Testis (tissue), 2 donors: ENCODE data around the gene SDC3.

Experiments
- POLR2A ChIP-seq: fragments of 450-650 bp; IDR thresholded peaks from one replicate; pipeline ENCODE4 v1.6.1; 2017; ENCODE audit warnings: antibody characterized with exemption, mild to moderate bottlenecking, moderate library complexity
- TF ChIP-seq, protein P1 (sequence below), 3 experiments: fragments of 450-650 bp in 2 of 3; fragments of 200-600 bp in 1 of 3; sonication (generic) in 1 of 3; IDR thresholded peaks; one replicate each; pipeline ENCODE4 v1.5.1; 2016 to 2019; ENCODE audit warnings: antibody characterized with exemption in 3 of 3, mild to moderate bottlenecking in 2 of 3, moderate library complexity in 1 of 3

DNA sequence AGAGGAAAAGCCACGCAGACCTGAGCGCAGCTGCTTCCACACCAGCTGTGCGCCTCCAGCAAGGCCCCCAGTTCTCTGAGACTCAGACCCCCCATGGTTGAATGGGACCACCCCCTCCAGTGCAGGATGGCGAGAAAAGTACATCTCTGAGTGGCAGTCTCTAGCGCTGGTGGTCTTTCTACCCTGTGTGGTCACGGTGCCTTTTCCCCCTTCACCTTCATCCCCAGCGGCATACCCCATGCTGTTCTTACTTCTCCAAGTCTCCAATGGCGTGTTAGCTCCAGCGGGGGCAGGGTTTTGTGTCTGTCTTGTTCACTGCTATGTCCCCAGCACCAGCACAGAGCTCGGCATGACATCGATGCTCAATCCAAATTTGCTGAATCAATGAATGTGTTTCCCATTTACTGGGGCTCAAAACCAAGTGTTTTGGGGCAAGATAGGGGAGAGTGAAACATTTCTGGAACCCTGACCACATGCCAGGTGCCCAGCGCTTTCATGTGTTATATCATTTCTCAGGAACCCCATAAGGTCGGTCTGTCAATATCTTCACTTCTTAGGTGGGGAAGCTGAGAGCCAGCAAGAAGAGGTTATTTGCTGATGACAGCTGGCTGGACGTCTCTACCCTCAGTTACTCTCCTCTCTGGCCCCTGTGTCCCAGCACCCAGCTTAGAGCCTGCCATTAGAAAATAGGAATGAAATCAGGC lies 959 bp upstream of the SDC3 start:
- TF ChIP-seq, protein P1, sequence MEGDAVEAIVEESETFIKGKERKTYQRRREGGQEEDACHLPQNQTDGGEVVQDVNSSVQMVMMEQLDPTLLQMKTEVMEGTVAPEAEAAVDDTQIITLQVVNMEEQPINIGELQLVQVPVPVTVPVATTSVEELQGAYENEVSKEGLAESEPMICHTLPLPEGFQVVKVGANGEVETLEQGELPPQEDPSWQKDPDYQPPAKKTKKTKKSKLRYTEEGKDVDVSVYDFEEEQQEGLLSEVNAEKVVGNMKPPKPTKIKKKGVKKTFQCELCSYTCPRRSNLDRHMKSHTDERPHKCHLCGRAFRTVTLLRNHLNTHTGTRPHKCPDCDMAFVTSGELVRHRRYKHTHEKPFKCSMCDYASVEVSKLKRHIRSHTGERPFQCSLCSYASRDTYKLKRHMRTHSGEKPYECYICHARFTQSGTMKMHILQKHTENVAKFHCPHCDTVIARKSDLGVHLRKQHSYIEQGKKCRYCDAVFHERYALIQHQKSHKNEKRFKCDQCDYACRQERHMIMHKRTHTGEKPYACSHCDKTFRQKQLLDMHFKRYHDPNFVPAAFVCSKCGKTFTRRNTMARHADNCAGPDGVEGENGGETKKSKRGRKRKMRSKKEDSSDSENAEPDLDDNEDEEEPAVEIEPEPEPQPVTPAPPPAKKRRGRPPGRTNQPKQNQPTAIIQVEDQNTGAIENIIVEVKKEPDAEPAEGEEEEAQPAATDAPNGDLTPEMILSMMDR (IDR thresholded peaks at IDR 0.05): no peak
- no peak for TF ChIP-seq POLR2A
